ENCODE results near the gene GIMAP2.

DNA sequence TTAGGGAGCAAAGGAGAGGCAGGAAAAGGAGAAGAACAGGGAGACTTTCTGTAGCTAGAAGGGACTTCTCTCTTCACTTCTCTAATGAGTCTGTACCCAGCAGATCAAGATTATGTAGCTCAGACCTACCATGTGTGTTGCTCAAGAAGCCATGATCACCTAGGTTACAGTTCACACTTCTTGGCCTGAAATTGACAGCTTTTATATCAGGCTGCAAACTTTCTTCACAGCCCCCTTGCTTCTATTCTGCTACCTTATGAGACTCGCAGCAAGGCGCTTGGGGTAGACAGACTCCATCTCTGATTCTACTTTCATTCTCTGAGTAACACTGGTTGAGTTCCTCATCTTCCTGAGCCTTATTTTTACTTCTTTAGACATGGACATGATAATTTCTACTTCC is 19.6 kb upstream of the GIMAP2 start:
- TF ChIP-seq, protein P1, sequence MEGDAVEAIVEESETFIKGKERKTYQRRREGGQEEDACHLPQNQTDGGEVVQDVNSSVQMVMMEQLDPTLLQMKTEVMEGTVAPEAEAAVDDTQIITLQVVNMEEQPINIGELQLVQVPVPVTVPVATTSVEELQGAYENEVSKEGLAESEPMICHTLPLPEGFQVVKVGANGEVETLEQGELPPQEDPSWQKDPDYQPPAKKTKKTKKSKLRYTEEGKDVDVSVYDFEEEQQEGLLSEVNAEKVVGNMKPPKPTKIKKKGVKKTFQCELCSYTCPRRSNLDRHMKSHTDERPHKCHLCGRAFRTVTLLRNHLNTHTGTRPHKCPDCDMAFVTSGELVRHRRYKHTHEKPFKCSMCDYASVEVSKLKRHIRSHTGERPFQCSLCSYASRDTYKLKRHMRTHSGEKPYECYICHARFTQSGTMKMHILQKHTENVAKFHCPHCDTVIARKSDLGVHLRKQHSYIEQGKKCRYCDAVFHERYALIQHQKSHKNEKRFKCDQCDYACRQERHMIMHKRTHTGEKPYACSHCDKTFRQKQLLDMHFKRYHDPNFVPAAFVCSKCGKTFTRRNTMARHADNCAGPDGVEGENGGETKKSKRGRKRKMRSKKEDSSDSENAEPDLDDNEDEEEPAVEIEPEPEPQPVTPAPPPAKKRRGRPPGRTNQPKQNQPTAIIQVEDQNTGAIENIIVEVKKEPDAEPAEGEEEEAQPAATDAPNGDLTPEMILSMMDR (IDR thresholded peaks at IDR 0.05; ENCODE audit: insufficient read depth, low read depth, low read length), result no peak
- TF ChIP-seq EZH2 (IDR thresholded peaks at IDR 0.05; ENCODE audit: insufficient read depth, low read length), result no peak

Data from astrocyte (in vitro differentiated cells and primary cell).